NCI-H510A (cell line): ENCODE results near the gene MDFI.

Experiments
- DNase-seq: peaks from one replicate; lab custom pipeline; 2025; lab: John Stamatoyannopoulos, UW

The MDFI gene, protein sequence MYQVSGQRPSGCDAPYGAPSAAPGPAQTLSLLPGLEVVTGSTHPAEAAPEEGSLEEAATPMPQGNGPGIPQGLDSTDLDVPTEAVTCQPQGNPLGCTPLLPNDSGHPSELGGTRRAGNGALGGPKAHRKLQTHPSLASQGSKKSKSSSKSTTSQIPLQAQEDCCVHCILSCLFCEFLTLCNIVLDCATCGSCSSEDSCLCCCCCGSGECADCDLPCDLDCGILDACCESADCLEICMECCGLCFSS

DNA sequence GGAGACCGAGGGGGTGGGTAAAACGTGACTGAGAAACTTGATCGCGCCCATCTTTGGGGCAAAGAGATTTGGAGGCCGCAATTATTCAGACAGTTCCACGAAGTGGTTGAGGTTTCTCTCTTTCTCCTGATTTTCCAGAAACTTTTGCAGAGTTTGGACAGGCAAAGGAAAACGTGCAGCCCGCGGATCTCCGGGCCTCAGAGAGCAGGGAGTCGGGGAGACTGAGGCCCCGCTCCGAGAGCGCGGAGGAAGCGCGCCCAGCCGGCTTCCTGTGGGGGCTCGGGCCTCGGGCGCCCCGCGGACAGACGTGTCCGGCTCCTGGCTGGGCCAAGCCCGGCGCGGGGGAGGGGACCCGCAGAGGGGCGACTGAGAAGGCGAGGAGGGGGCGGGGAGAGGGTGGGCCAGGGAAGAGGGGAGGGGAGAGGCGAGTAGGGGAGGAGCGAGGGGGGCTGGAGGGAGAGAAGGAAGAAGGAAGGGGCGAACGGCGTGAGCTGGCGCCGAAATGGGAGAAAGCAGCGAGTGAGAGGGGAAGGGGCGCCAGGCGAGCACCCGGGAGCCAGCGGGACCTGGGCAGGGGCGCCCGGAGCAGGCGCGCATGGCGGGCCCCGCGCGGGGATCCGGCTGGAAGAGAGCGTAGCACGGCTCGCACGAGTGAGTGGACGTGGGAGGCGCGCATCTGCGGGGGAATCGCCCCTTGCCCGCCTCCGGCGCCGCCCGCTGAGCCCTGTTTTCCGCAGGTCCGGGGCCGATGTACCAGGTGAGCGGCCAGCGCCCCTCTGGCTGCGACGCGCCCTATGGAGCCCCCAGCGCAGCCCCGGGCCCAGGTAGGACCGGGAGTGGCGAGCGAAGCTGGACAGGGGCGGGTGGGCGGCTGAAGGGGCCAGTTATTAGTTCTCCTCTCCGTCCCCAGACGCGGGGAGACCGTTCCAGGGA is at the start of gene MDFI:
Gene MDFI, plus strand, starts transcription at position 467 of the 933 bp plus-strand sequence. Its CDS starts 282 bp downstream, at position 749.
- no peak for DNase-seq

DNA sequence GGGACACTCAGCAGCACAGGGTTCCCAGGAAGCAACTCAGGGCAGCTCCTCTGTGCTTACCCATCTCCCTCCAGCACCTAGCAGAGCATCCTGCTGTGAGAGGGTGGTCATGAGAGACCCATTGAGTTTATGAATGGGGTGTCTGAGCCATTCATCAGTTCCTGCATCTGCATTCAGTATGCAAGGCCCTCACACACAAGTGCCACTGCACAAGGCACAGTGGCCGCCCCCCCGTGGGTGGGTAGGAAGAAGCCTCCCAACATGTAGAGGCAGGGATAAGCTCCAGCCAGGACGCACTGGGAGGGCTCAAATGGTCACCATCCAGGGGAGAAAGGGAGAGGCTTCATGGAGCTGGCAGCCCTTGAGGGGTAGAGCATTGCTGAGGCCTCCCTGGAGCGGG is 49.0 kb upstream of the MDFI start:
- DNase-seq: no peak

DNA sequence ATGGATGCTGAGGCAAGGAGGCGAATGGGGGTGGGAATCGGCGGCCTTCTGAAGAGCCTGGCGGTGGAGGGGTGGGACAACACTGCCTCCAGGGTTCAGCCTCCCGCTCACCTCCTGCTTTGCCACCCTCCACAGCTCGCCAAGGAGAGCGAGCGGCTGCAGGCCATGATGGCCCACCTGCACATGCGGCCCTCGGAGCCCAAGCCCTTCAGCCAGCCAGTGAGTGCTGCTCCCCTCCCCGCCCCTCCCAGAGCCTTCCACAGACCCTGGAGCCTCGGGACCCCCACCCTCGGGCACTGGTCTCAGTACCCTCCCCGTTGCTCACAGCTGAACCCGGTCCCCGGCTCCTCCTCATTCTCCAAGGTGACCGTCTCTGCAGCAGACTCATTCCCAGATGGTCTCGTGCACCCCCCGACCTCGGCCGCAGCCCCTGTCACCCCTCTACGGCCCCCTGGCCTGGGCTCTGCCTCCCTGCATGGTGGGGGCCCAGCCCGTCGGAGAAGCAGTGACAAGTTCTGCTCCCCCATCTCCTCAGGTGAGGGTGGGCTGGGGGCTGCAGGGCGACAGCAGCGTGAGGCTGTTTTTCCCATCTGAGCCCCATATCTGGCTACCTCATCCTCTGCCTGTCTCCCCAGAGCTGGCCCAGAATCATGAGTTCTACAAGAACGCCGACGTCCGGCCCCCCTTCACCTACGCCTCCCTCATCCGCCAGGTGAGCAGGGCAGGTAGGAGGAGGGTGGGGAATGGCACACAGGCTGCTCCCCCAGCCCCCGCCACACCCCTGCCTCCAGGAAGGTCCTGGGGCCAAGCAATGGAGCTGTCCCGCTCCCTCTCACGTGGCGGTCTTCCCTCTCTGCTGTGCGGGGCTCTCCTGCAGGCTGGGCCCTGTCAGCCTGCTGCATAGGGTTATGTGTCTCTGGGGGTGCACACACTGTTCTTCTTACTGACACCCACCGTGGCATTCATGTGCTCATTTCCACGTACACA is 48.3 kb upstream of the MDFI start:
- DNase-seq: no peak

DNA sequence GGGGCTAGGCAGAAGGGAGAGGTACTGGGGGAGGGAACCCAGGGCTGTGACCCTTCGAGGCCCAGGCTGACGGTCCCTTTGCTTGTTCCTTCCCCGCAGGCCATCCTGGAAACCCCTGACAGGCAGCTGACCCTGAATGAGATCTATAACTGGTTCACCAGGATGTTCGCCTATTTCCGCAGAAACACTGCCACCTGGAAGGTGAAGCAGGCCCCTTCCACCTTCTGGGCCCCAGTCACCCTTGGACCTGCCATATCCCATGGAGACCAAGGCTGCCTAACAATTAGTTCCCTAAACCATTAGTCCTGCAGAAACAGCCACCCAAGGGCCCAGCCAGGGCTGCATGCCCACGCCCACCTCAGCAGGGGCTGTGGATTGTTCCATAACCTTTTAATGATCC is 47.1 kb upstream of the MDFI start:
- DNase-seq: no peak

DNA sequence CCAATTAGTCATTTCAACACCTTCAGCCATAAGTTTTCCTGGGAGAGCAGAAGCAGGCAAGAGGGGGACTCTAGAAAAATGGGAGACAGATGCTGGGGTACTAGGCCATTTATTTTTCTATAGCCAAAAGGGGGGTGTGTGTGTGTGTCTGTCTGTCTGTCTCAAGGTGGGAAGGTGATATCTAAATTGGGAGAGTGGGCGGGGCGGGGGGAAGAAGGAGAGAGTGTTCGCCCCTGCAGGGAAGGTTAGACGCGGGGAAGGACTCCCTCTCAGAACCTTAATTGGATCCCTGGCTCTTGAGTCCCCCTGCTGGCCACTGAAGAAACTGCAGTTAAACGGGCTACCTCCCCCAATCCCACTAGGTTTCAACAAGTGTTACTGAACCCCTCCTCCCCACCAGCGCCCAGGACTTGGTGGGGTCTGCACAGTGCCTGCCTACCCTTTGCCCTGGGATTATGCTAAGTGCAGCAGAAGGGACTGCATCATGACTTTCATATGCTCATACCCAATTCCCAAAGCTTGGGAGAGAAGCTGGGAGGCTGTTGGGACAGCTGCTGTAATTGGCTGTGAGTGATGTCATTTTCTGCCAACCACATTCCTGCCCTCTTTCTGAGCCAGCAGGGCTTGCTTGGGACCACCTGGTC is 46.3 kb upstream of the MDFI start:
- no peak for DNase-seq

DNA sequence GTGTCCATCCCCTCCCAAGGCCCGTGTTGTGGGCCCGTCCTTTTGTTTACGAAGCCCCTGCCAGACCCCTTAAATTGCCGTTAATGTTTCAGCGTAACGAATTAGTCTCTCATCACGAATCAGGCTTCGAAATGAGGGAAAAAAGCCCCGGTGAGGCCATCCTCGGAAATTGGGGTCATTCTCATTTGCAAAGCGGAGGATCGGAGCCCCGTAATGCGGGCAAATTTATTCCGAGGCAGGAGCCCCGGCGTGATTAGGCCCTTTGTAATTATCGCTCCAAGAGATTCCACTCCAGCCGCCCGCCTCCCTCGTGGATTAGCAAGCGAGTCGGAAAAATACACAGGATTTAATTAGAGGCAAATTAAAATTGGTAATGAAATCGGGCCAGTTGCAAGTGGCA is 44.9 kb upstream of the MDFI start:
- DNase-seq: no peak

DNA sequence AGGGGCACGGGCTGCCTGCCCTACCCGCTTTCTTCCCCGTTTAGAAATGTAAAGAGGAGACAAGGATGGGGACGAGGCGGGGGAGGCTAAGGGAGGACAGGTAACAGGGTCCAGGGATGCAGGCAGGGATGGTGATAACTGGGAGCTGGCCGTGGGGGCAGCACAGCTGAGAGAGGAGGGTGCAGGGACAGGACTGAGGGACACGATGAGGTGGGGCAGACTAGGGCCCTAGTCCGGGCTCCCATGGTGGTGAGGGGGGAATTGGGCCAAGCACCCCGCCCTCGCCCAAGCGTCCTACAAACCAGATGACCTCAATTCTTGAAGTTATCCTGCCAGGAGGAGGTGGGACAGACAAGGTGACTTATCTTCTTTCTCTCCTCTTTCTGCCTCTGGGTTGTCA is 44.4 kb upstream of the MDFI start:
- no peak for DNase-seq

DNA sequence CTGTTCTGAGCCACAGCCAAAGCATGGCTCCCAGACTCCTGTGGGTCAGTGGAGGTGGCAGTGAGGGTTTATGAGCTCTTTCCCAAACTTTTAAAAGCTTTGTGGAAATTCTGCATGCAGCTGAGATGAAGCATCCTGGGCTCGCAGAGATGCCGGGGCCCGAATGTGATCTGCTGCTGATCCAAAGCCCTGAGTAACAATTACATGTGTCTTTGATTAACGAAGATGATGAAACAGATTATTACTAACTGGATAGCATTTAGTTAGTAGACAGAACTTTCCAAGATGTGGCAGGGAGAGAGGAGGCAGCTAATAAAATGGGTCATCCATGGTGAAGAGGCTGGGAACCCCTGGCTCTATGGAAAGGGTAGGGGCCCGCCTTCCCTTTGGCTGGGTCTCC is 43.9 kb upstream of the MDFI start:
- no peak for DNase-seq

DNA sequence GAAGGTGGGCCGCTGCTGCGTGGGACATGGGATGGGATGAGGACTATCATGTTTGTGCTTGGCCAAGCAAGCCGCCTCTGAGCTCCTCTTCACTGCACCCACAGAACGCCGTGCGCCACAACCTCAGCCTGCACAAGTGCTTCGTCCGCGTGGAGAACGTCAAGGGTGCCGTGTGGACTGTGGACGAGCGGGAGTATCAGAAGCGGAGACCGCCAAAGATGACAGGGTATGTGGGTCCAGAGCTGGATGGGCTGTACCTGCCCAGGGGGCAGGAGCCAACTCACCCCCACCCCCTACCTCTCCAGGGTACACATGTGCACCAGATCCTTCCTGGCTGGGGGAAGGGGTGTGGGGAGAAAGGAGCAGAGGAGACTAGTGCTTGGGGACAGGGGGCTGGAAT is 43.5 kb upstream of the MDFI start:
- no peak for DNase-seq

DNA sequence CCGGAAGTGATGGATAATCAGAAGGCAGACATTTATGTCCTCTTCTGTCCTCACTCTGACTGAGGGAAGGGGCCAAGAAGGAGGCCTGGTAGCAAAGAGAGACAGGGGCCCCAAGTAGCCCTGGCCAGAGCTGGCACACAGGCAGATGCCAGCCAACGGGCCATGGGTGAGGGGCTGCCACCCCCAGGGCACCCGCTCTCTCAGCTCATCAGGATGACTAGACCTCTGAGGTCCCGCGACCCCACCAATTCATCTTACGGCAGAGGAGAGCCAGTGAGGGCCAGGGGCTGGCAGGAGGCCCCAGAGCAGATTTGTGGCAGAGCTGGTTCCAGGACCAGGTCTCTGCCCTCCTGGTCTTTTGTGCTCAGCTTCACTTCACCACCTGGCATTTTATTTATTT is 43.1 kb upstream of the MDFI start:
- DNase-seq: no peak

DNA sequence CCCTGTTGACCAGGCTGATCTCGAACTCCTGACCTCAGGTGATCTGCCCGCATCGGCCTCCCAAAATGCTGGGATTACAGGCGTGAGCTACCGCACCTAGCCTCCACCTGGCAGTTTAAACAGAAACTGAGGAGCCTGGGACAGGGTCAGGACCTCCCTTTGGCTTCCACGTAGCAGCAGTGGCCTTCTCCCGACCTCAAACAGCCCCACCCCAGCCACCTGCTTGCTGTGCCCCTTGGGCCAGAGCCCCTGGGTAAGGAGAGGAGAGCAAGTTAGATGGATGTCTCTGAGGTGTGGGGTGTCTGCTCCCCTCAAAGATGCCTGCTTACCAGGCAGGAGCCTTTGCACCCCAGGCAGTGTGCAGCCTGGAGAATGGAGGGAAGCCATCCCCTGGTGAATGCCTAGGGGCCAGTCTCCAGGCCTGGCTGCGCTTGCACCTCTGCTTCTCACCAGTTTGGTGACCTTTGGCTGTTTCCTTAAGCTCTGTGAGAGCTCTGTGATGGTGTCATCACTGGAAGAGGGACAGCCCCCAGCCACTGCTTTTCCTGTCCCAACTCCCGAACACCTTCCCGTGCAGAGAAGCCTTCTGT is 42.1 kb upstream of the MDFI start:
- no peak for DNase-seq

DNA sequence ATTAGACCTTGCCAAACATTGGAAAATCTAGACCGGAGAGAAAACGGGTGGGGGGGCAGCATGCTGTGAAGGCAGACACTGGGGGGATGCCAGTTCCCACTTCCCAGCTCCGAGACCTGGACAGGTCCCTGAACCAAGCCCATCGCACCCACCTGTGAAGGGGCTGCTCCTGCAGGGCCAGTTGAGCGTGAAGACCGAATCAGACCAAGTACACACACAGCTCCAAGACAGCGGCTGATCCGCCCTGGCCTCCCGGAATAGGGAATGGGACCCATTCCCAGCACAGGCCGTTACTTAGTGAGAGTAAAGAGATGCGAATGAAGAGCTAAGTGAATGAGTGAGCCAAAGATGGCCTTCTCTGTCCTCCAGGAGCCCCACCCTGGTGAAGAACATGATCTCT is 41.5 kb upstream of the MDFI start:
- DNase-seq: no peak

DNA sequence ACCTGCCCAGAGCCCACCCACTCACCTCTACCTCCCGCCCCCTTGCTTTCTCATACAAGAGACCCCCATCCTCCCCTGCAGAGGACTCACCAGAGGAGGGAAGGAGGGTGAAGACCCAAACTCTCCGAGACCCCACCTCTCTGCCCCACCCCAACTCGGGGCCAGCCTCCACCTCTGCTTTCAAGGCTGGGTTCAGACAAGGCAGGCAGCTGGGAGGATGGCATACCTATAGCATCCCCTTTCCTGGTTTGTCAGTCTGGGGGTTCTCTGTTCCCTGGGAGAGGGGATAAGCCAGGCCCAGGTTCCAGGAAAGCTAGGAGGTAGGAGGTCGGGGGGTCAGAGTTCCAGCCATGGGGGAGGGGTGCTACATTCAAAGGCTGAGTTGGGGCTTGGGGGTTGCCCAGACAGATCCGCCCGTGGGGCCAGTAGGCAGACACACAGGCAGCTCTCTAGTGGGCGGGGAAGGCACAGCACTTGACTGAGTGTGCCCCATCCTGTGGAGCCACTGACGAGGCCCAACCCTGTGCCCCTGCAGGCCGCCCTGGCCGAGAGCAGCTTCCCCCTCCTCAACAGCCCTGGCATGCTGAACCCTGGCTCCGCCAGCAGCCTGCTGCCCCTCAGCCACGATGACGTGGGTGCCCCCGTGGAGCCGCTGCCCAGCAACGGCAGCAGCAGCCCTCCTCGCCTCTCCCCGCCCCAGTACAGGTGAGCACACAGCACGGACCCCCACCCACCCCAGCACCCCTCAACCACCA is 40.8 kb upstream of the MDFI start:
- DNase-seq: no peak

DNA sequence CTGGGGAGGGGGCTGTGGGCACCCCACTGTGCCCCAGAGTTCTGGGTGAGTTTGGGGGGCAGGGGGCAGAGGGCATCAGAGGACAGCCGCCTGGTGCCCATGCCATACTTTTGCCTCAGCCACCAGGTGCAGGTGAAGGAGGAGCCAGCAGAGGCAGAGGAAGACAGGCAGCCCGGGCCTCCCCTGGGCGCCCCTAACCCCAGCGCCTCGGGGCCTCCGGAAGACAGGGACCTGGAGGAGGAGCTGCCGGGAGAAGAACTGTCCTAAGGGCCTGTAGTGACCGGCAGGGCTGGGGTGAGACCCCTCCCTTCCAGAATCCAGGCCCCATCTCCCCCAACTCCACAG is 39.6 kb upstream of the MDFI start:
- DNase-seq: no peak

DNA sequence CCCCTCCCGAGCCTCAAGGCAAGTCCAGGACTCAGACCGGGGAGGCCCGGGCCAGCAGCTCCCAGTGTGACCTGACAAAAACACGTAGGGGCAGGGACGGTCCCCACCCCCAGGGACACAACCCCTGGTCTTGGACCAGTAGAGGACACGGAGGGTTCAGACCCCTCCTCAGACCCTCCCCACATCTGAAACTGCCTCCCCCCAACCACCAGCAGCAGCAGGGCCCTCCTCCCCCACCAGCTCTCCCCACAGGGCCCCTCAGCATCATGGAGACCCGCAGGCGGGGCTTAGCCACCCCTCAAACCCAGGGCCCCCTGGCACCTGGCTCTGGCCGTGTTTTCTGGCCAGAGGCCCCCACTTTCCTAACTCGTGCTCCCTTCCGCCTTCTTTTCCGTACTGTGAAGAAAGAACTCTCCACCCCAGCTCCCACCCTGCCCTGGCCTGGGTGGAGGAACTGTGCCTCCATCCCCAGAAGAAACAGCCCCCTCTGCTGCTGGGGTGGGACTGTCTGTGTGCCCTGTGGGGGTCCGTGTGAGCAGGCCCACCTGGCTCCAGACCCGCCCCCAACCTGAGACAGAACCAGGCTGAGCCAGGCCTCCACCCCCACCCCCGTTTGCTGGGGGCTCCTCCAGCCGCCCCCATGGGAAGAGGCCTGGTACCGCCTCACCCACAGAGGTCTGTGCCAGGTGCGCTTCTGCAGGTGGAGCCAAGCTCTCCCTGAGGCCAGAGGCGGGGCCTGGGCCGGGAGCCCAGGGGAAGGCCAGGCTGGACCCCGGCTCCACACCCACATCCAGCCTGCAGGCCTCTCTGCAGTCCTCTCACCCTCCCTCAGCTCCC is 39.0 kb upstream of the MDFI start:
- no peak for DNase-seq

DNA sequence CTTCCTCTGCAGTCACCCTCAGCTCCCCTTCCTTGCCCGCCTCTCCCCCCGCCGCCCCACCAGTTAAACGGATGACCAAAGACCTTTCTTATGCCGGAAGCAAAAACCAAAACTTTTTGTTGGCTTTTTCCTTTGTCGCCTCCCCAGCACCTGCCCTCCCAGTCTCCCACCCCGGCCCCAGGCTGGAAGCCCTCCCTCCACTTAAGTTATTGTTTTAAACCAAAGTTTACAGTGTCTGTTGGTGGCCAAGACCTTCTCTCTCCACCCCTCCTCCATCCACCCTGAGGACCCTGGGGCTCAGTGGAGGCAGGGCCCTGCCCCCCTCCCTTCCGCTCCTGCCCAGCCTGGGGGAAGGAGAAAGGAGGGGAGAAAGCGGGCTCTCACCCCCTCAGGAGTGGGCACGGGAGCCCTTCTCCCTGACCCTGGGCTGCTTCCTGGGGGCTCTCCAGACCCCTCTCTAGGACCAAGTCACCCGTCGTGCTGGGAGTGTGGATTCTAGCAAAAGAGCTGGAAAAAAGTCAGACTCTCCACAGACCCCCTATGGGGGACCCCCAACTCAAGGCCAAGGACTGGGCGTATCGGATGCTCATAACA is 38.3 kb upstream of the MDFI start:
- DNase-seq: no peak

DNA sequence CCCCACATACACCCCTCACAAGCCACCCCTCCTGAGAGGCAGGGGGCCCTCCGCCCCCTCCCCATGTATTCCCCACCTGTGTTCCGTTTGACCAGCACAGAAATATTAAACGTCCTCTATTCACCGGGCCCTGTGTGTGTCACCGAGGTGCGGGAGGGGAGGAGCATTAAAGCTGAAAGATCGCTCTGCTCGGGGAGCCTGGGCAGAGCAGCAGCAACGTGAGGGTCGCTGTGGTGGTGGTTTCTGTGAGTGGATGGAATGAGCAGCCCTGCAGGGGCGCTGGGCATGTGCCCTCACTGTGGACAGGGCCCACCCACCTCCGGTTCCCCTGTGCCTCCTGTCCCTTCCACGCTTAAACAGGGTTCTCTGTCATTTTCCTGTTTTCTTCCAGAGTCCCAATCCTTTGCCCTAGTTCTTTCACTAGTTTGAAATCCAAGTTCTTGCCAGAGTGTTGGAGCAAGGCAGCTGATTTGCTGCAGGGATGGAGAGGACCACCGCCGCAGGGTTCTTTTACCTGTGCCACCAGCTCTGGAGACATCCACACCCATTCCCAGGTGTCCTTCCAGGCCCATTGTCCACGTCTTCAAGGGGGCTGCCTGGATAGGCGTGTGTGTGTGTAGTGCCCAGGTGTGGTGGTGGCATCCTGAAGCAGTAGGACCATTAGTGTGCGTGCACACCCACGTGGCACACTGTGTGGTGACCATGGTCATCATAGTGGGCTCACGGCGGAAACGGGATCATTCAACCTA is 37.6 kb upstream of the MDFI start:
- no peak for DNase-seq

DNA sequence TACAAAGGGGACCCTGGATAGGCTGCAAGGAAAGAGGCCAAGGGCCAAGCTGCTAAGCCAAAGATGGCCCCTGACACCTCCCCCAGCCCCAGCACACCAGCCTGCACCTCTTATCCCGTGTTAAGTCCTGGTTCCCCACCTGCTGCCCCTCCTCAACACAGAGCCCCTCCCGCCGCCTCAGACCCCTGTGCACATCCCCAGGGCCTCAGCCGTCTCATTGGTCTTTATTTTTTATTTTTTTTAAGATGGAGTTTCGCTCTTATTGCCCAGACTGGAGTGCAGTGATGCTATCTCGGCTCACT is 37.1 kb upstream of the MDFI start:
- DNase-seq: no peak

DNA sequence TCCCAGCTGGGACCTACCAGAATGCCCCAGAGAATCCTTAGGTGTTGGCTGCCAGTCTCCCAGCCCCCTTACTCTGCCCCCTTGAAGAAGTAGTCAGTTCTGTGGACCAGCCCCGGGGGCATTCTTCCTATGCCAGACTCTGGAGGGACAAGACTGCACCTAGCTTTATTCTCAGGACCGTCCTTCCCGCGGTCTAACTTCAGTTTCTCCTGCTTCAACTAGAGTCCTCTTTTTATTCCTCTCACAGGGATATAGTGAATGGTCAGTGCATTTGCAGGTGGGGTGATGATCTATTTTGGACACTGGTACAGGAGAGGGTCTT is 35.9 kb upstream of the MDFI start:
- DNase-seq: no peak
